ENCODE measurements around the gene STK17B. TPM values are rescaled to one million over a fixed set of nuclear protein-coding genes. Genes with fewer than 3 reads are reported as not detected.

Gene STK17B
- total and polyA plus RNA-seq, 4 donors, result 9.0 to 73.7 (median 27.2) TPM

DNA sequence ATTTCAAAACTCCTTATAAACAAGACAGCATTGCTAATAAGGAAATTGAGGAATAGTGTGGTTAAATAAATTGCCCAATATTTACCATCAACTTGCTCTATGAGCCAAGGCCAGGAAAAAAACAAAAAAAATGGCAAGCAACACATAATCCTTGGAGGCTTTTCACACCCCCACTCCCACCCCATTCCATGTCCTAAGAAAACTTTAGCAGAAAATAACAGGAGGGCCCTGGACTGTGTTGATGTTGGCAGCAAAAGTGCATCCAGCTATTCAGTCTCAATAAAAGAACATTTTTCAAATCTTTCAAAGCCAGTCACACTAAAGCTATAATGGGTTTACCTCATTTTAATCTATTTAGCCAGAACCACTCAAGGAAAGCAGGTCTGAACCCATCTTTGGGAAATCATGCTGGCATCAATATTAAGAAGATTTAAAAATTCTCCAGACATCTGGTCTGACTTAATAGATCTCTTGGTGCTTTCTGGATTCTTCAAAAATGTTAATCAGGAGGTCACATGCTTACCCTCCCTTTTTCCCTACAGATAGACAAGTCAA, 34.6 kb upstream of the STK17B start:
- Histone ChIP-seq H3K9me3 (ENCODE audit: control insufficient read depth in 4 of 4, insufficient read depth in 3 of 4, low read length in 3 of 4) (no peaks in the 10 kb centered on the region), H3K4me3 (no peak overlapping the region), H3K4me1 (ENCODE audit: control insufficient read depth in 5 of 5, insufficient read depth in 5 of 5, low read length in 5 of 5) (peaks cover 0 to 7% (median 0%) of the 10 kb centered on the region in 5 donors), H3K36me3 (ENCODE audit: control insufficient read depth in 4 of 4, insufficient read depth in 4 of 4, low read length in 4 of 4) (peaks cover 0 to 2% (median under 1%) of the 10 kb centered on the region in 4 donors), H3K27me3 (ENCODE audit: control insufficient read depth in 3 of 3, insufficient read depth in 3 of 3, low read length in 2 of 3) (no peaks in the 10 kb centered on the region), H3K9ac (ENCODE audit: insufficient read depth in 1 of 2, low read length in 2 of 2) (no peak overlapping the region), H3K27ac (ENCODE audit: low read depth in 1 of 2, low read length in 1 of 2) (no peak overlapping the region)
- ATAC-seq (ENCODE audit: insufficient read depth, low FRiP score) (no peak), DNase-seq (no peak)
- TF ChIP-seq, protein P1, sequence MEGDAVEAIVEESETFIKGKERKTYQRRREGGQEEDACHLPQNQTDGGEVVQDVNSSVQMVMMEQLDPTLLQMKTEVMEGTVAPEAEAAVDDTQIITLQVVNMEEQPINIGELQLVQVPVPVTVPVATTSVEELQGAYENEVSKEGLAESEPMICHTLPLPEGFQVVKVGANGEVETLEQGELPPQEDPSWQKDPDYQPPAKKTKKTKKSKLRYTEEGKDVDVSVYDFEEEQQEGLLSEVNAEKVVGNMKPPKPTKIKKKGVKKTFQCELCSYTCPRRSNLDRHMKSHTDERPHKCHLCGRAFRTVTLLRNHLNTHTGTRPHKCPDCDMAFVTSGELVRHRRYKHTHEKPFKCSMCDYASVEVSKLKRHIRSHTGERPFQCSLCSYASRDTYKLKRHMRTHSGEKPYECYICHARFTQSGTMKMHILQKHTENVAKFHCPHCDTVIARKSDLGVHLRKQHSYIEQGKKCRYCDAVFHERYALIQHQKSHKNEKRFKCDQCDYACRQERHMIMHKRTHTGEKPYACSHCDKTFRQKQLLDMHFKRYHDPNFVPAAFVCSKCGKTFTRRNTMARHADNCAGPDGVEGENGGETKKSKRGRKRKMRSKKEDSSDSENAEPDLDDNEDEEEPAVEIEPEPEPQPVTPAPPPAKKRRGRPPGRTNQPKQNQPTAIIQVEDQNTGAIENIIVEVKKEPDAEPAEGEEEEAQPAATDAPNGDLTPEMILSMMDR (IDR thresholded peaks at IDR 0.05; ENCODE audit: control extremely low read depth, extremely low read depth), result no peak

- WGBS, 2 donors, result 61 to 76% methylated on average over 5 of the region's 5 CpGs
- Histone ChIP-seq H3K27ac (ENCODE audit: low read depth in 1 of 2, low read length in 1 of 2) (no peak overlapping the region), H3K4me1 (ENCODE audit: control insufficient read depth in 5 of 5, insufficient read depth in 5 of 5, low read length in 5 of 5) (peaks cover 0 to 7% (median 0%) of the 10 kb centered on the region in 5 donors), H3K9ac (ENCODE audit: insufficient read depth in 1 of 2, low read length in 2 of 2) (no peak overlapping the region), H3K9me3 (ENCODE audit: control insufficient read depth in 4 of 4, insufficient read depth in 3 of 4, low read length in 3 of 4) (no peaks in the 10 kb centered on the region), H3K4me3 (no peak overlapping the region), H3K27me3 (ENCODE audit: control insufficient read depth in 3 of 3, insufficient read depth in 3 of 3, low read length in 2 of 3) (no peaks in the 10 kb centered on the region), H3K36me3 (ENCODE audit: control insufficient read depth in 4 of 4, insufficient read depth in 4 of 4, low read length in 4 of 4) (peaks cover 0 to 3% (median 1%) of the 10 kb centered on the region in 4 donors)
- TF ChIP-seq, protein P1 (IDR thresholded peaks at IDR 0.05; ENCODE audit: control extremely low read depth, extremely low read depth), result no peak
- DNase-seq (no peak), ATAC-seq (ENCODE audit: insufficient read depth, low FRiP score) (no peak)
These were observed 33.8 kb upstream of the STK17B start for GRCh38 chr2:196205011-196205766.

GRCh38 chr2:196201229-196202009, 30.0 kb upstream of the STK17B start:
- Histone ChIP-seq H3K4me1 (ENCODE audit: control insufficient read depth in 5 of 5, insufficient read depth in 5 of 5, low read length in 5 of 5) (peaks cover 0 to 4% (median 0%) of the 10 kb centered on the region in 5 donors), H3K4me3 (no peak overlapping the region), H3K9me3 (ENCODE audit: control insufficient read depth in 4 of 4, insufficient read depth in 3 of 4, low read length in 3 of 4) (no peaks in the 10 kb centered on the region), H3K27ac (ENCODE audit: low read depth in 1 of 2, low read length in 1 of 2) (no peak overlapping the region), H3K9ac (ENCODE audit: insufficient read depth in 1 of 2, low read length in 2 of 2) (no peak overlapping the region), H3K27me3 (ENCODE audit: control insufficient read depth in 3 of 3, insufficient read depth in 3 of 3, low read length in 2 of 3) (no peaks in the 10 kb centered on the region), H3K36me3 (ENCODE audit: control insufficient read depth in 4 of 4, insufficient read depth in 4 of 4, low read length in 4 of 4) (peaks cover 0 to 3% (median 1%) of the 10 kb centered on the region in 4 donors)
- TF ChIP-seq, protein P1 (IDR thresholded peaks at IDR 0.05; ENCODE audit: control extremely low read depth, extremely low read depth), result no peak
- DNase-seq (no peak), ATAC-seq (ENCODE audit: insufficient read depth, low FRiP score) (no peak)
- 76 to 91% methylated on average over 5 of the region's 5 CpGs for WGBS, 2 donors

Data from lung (tissue), 12 donors.